Melanocyte of skin (primary cell): ENCODE results near the gene AS3MT. TPM values are rescaled to one million over a fixed set of nuclear protein-coding genes. Genes with fewer than 3 reads are reported as not detected.

ENCODE experiments used
- small RNA-seq, 2 donors: library from RNA; depleted of rRNA; stranded (forward); fragments of <200 nt; gene quantifications; one replicate each; pipeline ENCODE3, GENCODE V24; 2012
- total RNA-seq, 2 donors: library from RNA; depleted of rRNA; stranded (reverse); fragments of >200 nt; gene quantifications; 2 replicates each; pipeline ENCODE4 v1.2.3, GENCODE V29; 2012

Gene AS3MT
- 10 to 100 TPM; 10.3 to 12.7 TPM for total RNA-seq

DNA sequence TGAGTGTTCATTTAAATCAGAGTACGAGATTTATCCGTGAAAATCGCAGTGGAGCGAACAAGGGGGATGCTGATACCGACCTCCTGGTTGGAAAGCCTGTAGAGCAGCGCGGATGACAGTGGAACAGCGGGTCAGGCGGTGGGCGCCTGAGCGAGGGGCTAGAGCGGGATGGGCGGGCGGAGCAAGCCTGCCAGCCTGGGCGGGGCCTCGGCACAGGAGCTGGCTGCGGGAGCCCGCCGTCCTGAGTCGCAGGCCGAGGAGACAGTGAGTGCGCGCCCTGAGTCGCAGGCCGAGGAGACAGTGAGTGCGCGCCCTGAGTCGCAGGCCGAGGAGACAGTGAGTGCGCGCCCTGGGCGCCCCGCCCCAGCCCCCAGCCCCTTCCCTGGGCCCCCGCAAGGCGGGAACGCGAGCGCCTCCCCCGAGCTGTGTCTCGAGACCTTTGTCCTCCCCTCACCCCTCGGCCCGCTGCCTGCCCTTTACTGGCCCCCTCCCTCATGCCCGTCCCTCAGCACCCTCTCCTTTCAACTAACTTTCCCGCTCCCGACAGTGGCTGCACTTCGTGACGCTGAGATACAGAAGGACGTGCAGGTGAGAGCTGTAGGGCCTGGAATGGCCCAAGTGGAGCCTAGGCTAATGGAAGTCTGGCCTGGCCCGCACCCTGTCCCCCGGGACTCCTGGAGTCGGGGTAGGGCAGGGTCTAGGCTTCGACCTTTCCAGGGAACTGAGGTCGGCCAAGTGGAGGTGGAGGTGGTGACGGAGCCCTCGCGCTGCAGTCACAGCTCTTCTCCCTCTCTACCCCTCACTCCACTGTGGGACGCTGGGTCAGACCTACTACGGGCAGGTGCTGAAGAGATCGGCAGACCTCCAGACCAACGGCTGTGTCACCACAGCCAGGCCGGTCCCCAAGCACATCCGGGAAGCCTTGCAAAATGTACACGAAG is at the start of gene AS3MT:
Gene AS3MT (plus strand): TSS at position 213 of the 941 bp plus-strand sequence. CDS start 123 bp downstream, at position 336.

GRCh38 chr10:102837230-102837721 is 32.0 kb upstream of the AS3MT start, which contains the start of gene CYP17A1:
Gene CYP17A1 (minus strand): TSS chr10:102837413. CDS start chr10:102837361, 52 bp downstream.

GRCh38 chr10:102917962-102918816 is 48.9 kb downstream of the AS3MT start, which contains the start of gene CNNM2:
Gene CNNM2 (plus strand): TSS chr10:102918294. CDS start chr10:102918481, 187 bp downstream.

Small RNA genes lying within 50 kb of the gene (small RNA-seq; reads per million reads assigned to genes)
- 0 reads per million in 2 donors for gene AS3MT
- 0 reads per million in 2 donors for gene RF00026

Other genes with a start within 250 kb of the AS3MT start
- 10 to 100 TPM; 26.0 to 26.5 TPM for gene TRIM8, start 225.0 kb upstream of the AS3MT start, total RNA-seq
- gene ARL3, start 155.1 kb upstream of the AS3MT start, total RNA-seq = 1 to 10 TPM; 2.8 to 5.0 TPM
- 1 to 10 TPM; 4.5 to 6.3 TPM for gene SFXN2, start 154.8 kb upstream of the AS3MT start, total RNA-seq
- gene WBP1L, start 125.5 kb upstream of the AS3MT start, total RNA-seq = 10 to 100 TPM; 41.3 to 86.4 TPM
- gene CYP17A1, start 32.1 kb upstream of the AS3MT start, total RNA-seq = under 1 TPM in 1 of 2 donors, not detected in 1; under 0.01 TPM
- gene BORCS7, start 15.2 kb upstream of the AS3MT start, total RNA-seq = 10 to 100 TPM; 21.0 to 23.4 TPM
- gene CNNM2, start 48.8 kb downstream of the AS3MT start, total RNA-seq = 1 to 10 TPM; 6.9 to 8.0 TPM